Ecto neural progenitor cell (in vitro differentiated cells): Measurements from ENCODE around the gene BLOC1S1.
A peak's percentile ranks its signal among the peaks of the same experiment; 100 is the strongest.
"Not testable (repeated sequence)": the region's sequence is repeated elsewhere in the genome, so short reads cannot be mapped to it uniquely, and the experiment has no call there.

ENCODE experiments used
- DNase-seq: peaks from one replicate; pipeline ENCODE4 v3.0.0-alpha.2; 2018; ENCODE audit warnings: low spot score

The BLOC1S1 gene

DNA sequence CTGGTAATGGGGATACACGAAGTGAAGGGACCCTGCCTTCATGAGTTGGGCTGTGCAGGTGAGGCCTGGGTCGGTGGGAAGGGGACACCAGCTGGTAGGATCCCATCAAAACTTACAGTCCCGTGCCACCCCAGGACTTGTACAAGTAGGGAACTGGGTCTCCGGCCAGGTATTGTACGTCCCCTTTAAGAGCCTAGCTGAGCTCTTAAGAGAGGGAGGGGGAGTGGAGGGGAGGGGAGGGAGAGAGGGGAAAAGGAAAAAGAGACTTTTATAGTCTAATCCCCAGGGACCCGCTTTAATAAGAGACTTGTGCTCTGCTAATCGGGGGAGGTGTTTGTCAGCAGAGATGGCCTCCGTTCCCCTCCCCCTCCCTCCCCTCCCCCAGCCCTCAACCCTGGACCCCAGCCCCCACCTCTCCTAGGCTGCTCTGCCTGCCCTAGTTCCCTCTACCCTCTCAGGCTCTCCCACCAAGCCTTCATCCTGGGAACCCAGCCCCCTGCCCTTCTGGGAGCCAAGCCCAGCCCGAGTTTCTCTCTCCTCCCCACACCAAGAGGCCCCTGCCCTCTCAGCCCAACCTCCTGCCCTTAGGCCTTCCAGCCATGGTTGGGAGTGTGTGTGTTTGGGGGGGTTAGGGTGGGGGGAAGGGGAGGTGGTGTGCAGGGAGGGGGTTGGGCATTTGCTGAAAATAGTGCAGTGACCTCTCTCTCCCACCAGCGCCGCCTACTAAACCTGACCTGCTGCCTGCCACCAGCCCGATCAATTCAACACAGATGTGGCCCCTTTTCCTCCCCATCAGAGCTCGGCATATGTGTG lies 29.7 kb downstream of the BLOC1S1 start:
- DNase-seq = peak; percentile 97

GRCh38 chr12:55746174-55746912 lies 30.5 kb downstream of the BLOC1S1 start:
- DNase-seq = no peak

DNA sequence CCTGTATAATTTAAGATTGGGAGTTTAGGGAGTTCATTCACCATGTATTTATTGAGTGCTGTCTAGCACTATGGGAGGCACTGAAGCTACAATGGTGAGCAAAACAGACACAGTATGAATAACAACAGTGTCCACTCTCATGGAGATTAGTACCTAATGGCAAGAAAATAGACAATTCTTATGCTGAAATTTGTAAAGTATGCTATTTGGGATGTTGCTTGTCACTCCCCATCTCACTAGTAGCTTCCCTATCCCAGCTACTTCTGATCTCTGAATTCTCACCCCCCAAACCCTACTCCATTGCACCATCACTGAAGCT lies 31.0 kb downstream of the BLOC1S1 start:
- no peak for DNase-seq

- no peak for DNase-seq
Observed at GRCh38 chr12:55748230-55748993, 32.6 kb downstream of the BLOC1S1 start.

- no peak for DNase-seq
Observed at GRCh38 chr12:55755246-55755645, 39.4 kb downstream of the BLOC1S1 start.

DNA sequence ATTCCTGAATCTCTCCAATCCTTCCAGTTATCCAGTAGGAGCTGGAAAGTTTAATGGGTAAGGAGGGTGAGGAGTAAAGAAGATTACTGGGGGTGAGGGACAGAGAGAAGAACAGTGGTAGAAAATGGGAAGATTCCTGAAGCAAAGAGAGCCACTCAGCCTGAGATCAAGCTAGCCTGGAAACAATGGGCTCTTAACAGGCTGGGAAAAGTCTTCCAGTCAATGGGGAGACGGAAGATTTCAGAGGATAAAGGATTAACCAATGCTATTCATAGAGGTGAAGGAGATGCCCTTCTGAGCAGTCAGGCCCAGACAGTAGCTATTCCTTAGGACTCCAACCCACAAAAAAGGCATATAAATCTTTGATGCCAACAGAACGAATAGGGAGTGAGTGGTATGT lies 41.9 kb downstream of the BLOC1S1 start:
- no peak for DNase-seq

- DNase-seq = not testable (repeated sequence)
Observed at GRCh38 chr12:55758575-55758974, 42.7 kb downstream of the BLOC1S1 start.

DNA sequence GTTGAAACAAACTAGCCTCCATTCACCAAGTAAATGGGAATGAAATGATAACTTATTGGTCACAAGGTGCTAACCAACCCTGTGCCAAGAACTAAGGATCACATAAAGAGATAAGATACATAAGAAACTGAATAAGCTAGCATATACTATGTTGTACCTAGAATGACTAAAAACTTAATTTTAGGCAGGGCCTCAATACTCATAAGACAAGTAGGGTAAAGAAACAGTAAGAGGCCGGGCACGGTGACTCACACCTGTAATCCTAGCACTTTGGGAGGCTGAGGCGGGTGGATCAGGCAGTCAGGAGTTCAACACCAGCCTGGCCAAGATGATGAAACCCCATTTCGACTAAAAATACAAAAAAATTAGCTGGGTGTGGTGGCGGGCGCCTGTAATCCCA lies 44.8 kb downstream of the BLOC1S1 start:
- DNase-seq = no peak

DNA sequence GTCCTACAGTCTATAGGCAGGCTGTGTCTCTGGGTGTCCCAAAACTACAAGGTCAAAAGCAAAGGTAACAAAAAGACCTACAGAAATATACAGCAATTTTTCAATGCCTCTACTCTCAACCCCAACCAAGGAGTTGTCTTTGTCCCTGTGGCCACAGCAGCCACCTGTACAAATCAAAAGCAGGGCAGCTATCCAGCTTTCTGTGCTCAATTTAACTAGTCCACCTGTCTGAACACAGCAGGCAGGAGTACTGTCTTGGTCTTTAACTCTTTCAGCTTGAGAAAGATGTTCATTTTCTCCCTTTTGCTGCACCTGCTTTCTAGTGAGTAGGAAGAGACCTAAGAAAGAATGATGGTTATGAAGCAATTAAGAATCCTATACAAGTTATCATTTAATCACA lies 46.8 kb downstream of the BLOC1S1 start:
- DNase-seq = no peak

DNA sequence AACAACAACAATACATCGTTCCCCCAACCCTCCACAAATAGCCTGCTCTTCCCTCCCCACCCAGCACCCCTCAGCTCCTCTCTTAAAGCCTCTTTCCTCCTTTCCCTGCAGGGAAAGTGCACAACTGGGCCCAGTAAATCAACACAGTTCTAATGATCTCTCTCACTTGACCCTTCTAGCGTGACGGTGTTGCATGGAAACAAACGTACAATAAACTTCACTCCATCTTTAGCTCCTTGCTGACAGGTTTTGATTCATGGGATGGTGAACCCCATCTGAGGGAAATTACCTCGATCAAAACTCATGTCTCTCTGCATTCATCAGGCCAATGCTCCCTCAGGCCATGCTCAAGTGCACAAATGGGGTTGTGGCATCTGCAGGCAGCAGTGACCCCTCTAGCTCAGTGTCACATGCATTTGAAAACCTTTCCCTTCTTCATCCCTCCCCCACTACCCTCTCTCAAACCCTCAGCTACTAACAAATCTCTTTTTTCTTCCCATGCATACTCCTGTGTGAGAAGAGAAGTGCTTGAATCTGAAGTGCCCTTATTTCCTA lies 50.0 kb downstream of the BLOC1S1 start:
- no peak for DNase-seq

DNA sequence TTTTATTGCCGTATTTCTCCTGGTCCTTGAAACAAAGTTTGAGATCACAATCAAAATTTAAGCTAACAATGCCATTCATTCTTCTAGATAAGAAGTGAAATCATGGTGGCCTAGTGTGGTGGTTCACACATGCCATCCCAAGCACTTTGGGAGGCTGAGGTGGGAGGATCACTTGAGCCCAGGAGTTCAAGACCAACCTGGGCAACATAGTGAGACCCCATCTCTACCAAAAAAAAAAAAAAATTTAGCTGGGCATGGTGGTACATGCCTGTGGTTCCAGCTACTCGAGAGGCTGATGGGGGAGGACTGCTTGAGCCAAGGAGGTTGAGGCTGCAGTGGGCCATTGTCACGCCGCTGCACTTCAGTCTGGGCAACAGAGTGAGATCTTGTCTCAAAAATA lies 51.3 kb downstream of the BLOC1S1 start:
- no peak for DNase-seq
